GM19372 (cell line): ENCODE data around the gene KCNK6.
A peak's percentile ranks its signal among the peaks of the same experiment; 100 is the strongest.
"Not testable (repeated sequence)": the region's sequence is repeated elsewhere in the genome, so short reads cannot be mapped to it uniquely, and the experiment has no call there.

ENCODE experiments used
- ATAC-seq: cut with Tn5 transposase; IDR thresholded peaks from one replicate; pipeline ENCODE4 v1.9.1; 2021; ENCODE audit warnings: mild to moderate bottlenecking, low read depth, moderate library complexity; ENCODE audit not compliant: unreplicated experiment

Gene KCNK6

DNA sequence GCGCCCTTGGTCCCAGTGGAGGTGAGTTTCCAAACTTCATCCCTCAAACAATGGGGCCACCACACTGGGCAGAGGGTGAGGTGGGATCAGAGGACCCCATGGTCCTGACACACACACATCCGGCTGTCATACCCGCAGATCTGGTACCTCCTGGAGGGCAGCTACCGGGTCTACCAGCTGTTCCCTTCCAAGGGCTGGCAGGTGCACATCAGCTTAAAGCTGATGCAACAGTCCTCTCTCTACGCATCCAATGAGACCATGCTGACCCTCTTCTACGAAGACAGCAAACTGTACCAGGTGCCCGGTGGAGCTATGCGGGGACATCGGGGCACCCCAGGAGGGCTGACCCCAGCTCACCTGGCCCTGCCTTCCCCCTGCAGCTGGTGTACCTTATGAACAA, 40.7 kb downstream of the KCNK6 start:
- ATAC-seq = no peak

DNA sequence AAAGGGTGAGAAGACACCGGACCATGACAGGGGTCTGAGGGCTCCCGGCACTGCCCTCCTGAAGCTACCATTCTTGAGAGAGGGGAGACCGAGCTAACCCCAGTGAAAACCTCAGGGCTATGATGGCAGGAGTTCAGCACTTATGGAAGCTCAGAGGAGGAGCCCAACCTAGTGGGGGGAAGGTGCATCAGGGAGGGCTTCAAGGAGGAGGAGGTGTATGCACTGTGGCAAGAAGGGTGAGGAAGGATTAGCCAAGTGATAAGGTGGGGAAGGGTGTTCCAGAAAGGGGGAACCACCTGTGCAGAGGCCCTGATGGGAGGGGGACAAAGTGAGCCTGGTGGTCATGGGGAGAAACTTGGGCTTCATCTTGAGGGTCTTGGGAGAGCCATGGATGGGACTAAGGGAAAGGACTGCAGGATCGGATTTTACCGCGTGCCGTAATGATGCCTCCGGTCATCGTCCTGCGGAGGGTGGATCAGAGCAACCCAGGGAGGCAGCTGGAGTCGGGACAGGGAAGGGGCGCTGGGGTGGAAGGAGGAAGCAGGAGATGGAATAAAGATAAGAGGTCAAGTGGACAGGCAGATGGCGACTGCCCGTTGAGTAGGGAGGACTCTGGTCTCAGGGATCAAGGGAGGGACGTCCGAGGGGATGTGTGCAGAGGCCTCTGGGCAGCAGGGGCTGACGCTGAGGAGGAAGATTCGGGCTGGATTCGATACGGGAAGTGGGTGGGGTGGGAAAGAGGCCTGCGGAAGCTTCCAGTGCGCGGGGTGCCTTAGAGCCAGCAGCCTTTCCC, 41.4 kb downstream of the KCNK6 start:
- ATAC-seq = no peak

DNA sequence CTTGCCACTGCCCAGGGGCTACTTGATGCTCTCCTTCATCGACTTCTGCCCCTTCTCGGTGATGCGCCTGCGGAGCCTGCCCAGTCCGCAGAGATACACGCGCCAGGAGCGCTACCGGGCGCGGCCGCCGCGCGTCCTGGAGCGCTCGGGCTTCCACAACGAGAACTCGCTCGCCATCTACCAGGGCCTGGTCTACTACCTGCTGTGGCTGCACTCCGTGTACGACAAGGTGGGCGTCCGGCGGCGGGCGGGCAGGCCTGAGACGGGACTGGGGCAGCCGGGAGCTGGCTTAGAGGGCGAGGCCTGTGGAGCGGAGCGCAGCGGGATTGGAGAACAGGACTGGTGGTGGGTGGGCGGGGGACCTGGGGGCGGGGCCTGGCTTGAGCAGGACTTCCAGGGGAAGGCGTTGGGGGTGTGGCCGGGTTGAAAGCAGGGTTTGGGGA, 42.0 kb downstream of the KCNK6 start:
- no peak for ATAC-seq

DNA sequence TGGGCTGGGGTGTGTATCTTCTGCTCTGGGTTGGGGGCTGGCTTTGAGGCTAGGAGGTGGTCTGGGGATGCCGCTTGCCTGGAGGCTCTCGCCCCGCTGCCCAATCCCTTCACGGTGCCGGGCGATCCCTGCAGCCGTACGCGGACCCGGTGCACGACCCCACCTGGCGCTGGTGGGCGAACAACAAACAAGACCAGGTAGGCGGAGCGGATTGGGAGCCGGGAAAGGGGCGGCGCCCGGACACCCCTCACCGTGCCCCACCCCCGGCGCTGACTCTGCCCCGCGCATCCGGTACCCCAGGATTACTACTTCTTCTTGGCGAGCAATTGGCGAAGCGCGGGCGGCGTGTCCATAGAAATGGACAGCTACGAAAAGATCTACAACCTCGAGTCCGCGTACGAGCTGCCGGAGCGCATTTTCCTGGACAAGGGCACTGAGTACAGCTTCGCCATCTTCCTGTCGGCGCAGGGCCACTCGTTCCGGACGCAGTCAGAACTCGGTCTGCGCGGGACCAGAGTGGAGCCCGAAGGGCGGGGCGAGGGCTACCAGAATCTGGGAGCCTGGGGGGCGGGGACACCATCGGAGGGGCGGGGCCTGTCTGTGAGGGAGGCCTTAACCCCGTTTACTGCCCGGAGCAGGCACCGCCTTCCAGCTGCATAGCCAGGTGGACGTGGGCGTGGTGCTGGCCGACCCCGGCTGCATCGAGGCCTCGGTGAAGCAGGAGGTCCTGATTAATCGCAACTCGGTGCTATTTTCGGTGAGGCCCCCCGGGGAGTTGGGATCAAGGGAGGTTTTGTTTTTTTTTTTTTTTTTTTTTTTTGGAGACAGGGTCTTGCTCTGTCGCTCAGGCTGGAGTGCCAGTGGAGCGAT, 42.7 kb downstream of the KCNK6 start:
- no peak for ATAC-seq

DNA sequence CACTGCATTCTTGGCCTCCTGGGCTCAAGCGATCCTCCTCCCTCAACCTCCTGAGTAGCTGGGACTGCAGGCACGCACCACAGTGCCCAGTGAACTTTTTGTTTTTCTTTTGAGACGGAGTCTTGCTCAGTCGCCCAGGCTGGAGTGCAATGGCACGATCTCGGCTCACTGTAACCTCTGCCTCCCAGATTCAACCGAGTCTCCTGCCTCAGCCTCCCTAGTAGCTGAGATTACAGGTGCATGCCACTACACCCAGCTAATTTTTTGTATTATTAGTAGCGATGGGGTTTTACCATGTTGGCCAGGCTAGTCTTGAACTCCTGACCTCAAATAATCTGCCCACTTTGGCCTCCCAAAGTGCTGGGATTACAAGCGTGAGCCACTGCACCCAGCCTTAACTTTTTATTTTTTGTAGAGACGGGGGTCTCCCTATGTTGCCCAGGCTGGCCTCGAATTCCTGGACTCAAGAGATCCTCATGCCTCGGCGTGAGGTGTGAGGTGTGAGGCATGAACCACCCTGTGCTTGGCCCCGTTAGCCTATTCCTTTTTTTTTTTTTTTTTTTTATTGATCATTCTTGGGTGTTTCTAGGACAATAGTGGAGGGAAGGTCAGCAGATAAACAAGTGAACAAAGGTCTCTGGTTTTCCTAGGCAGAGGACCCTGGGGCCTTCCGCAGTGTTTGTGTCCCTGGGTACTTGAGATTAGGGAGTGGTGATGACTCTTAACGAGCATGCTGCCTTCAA, 43.5 kb downstream of the KCNK6 start:
- not testable (repeated sequence) for ATAC-seq

DNA sequence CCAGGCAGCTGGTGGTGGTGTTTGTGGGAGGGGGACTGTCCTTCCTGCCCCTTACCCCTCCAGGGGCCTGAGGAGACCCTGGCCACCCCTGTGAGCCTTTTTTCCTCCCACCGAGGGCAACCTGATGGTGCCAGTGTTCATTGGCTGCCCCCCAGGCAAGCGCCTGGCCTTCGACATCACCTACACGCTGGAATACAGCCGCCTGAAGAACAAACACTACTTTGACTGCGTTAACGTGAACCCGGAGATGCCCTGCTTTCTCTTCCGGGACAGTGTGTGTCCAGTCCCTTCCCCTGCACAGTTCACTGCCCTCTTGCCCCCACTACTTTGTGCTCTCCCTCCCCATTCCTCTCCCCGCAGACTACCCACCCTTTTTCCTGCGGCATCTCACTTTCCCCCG, 47.4 kb downstream of the KCNK6 start:
- ATAC-seq = no peak

DNA sequence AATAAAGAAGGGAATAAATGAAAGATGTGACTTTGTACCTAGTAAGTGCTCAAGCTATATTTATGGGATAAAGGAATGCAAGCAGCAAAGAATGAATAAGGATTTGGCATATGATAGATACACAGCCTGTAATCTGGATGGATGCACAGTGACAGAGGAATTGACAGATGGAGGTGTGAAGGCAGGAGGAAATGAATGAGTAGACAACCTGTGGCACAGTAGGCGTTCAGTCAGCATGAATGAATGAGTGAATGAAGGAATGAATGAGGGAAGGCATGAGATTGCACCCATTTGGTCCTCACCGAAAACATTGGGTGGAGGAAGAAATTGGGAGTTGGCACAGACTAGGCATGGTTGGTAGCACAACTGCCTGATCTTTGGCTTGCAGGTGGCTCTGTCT, 49.9 kb downstream of the KCNK6 start:
- no peak for ATAC-seq

DNA sequence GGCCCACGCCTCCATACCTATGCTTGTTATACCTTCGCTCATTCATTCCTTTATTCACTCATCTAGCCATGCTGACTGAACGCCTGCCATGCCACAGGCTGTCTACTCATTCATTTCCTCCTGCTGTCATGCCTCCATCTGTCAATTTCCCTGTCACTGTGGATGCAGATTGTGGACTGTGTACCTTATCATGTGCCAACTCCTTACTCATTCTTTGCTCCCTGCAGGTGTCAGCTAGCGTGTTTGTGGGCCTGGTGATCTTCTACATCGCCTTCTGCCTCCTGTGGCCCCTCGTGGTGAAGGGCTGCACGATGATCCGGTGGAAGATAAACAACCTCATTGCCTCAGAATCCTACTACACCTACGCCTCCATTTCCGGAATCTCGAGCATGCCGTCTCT, 50.7 kb downstream of the KCNK6 start:
- no peak for ATAC-seq

DNA sequence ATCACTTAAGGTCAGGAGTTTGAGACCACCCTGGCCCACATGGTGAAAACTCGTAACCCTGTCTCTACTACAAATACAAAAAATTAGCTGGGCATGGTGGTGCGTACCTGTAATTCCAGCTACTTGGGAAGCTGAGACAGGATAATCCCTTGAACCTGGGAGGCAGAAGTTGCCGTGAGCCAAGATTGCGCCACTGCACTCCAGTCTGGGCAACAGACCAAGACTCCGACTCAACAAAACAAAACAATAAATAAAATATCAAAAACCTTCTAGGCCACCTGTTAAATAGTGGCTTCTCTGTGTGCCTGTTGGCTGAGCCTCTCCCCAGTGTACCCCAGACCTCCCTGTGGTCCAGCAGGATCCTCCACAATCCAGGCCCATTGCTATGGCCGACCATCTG, 51.4 kb downstream of the KCNK6 start:
- ATAC-seq = no peak

DNA sequence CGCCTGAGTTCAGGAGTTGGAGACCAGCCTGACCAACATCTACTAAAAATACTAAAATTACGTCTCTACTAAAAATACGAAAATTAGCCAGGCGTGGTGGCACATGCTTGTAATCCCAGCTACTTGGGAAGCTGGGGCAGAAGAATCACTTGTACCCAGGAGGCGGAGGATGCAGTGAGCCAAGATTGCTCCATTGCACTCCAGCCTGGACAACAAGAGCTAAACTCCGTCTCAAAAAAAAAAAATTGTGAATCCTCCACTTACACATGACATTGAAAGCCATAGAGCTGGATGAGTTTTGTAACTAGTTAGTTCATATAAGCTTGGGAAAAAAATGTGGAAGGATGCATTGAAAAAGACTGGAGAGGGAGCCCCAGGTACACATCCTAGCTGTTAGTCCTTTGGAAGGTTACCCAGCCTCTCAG, 54.3 kb downstream of the KCNK6 start:
- ATAC-seq = no peak

DNA sequence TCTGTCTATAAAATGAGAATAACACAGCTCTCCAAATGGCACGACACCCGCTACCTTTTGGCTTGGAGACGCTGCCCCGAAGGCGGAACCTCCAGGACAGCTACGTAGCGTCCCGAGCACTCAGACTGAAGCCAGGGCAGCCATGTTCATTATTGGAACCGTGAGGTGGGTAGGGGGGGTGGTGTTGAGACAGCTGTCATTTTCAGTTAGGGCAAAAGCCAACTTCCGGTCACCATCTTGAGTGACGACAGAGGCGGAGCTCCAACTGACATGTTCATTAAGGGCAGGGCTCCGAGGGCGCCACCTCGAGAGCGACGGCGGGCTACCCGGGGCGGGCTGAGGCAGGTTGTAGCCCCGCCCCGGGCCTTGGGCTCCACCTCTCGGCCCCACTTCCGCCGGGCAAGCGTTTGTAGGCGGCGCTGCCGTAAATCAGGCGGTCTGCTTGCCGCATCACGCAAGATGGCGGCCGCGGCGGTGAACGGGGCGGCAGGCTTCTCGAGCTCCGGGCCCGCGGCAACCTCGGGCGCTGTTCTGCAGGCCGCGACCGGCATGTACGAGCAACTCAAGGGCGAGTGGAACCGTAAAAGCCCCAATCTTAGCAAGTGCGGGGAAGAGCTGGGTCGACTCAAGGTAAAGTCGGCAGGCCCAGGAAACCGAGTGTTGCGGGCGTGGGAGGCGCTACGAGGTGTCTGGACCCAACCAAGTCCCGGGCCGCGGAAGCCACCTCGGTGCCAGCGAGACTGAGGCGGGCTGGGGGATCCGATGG, 54.9 kb downstream of the KCNK6 start, which contains the start of gene PSMD8:
Gene PSMD8, plus strand, starts transcription at position 240 of the 766 bp plus-strand sequence. Its CDS starts 31 bp downstream, at position 271.
- ATAC-seq = peak; percentile 96

DNA sequence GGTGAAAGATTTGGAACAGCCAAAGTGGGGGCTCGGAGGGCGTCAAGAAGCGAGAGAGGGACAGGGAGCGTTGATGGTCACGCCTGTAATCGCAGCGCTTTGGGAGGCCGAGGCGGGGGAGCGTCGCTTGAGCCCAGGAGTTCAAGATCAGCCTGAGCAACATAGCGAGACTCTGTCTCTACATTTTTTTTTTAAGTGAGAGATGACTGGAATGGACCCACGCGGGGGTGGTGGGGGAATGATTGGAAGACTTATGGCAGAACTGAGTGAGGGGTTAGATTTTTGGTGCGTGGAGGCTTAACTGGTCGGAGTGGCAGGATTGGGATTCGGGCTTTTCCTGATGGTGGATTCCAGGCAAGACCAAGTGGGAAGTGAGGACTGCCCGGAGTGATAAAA, 55.5 kb downstream of the KCNK6 start:
- no peak for ATAC-seq

DNA sequence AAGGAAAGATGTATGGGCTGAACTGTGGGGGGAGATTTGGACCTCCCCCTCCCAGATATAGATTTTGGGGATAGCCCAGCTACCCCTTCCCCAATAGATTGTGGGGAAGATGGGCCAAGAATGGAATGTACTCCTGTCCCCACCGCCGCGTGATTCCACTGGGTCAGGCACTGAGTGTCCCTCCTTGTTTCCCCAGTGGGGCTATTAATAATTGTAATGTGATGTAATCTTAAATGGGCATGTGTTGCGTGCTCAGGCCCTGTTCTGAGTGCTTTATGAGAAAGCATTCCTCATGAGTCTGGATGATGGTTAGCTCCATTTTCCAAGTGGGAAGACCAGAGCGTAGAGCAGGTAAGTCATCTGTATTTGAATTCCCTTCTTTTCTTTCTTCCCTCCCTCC, 56.1 kb downstream of the KCNK6 start:
- ATAC-seq = no peak

DNA sequence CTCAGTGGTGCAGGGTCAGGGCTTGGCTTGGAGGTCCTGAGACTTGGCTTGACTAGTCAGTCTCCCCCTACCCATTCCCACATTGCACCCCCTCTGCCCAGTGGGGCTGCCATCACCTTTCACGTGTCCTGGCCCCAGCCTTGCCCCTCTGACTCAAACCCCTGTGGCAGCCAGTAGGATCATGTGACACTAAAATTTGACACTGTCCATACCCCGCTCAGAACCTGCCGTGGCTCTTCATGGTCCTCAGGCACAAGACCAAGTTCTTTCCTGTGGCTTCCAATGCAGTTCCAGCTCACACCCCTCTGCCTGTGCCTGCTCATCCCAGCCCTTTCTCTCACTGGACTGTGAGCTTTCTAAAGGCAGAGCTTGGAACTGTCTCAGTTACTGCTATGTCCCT, 56.9 kb downstream of the KCNK6 start:
- ATAC-seq = no peak

DNA sequence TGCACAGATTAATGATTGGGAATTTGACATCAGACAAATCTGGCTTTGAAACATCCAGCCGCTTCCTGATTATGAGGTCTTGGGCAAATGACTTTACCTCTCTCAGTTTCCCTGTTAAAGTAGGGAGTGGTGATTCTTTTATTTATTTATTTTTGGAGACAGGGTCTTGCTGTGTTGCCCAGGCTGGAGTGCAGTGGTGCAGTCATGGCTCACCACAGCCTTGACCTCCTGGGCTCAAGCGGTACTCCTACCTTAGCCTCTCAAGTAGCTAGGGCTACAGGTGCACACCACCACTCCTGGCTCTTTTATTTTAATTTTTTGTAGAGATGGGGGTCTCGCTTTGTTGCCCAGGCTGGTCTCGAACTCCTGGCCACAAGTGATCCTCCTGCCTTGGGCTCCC, 57.4 kb downstream of the KCNK6 start:
- no peak for ATAC-seq

DNA sequence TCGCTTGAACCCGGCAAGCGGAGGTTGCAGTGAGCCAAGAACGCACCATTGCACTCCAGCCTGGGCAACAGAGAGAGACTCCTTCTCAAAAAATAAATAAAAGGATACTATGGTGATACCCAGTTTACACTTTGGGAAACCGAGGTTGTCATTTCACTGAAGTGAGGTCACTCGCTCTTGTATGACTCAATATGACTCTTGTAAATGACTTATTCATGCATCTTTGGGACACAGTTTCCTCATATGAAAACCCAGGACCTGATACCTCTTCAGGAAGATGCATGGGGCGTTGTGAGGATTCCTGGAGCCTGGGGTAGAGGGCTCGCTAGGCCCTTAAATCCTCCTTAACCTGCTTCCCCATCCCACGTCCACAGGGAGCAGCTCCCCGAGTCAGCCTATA, 59.2 kb downstream of the KCNK6 start:
- ATAC-seq = no peak

DNA sequence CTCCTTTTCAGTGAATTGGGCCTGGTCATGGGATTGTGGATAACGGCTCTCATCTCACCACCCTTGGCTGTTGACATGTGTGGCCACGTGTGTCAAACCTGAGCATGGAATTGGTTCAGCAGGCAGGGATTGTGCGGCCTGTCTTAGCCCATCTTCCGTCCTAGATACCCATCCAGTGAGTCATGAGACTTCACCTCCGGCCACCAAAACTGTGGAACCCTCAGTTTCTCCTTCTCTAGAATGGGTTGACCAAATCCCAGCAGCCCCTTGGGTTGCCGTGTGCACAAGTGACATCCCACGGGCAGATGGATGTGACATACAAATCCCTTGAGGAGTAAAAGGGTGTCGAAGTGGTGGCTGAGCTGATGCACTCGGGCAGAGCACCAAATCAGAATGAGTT, 61.5 kb downstream of the KCNK6 start:
- no peak for ATAC-seq
